SW 1271 (cell line): Measurements from ENCODE around the gene GPS2.
"Not testable (repeated sequence)": the region's sequence is repeated elsewhere in the genome, so short reads cannot be mapped to it uniquely, and the experiment has no call there.

Experiments
- DNase-seq, 2 experiments: peaks; one replicate each; lab custom pipeline; 2025; lab: John Stamatoyannopoulos, UW

The GPS2 gene

GRCh38 chr17:7336240-7337175 lies 21.3 kb upstream of the GPS2 start, which contains the start of gene ACAP1:
Gene ACAP1, plus strand, starts transcription at chr17:7336529. Its CDS starts 206 bp downstream, at chr17:7336735.
- DNase-seq = no peak

DNA sequence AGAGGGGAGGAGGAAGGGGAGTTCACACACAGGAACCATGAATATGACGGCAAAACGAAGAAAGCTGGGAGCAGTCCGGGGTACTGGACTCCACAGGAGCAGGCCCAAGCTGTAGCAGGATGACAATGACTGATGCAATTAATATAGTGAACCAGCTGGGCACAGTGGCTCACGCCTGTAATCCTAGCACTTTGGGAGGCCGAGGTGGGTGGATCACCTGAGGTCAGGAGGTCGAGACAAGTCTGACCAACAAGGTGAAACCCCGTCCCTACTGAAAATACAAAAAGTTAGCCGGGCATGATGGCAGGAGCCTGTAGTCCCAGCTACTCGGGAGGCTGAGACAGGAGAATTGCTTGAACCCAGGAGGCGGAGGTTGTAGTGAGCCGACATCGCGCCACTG lies 20.6 kb upstream of the GPS2 start:
- not testable (repeated sequence) for DNase-seq

- DNase-seq = no peak
Measured at GRCh38 chr17:7334938-7335538, 19.9 kb upstream of the GPS2 start.

DNA sequence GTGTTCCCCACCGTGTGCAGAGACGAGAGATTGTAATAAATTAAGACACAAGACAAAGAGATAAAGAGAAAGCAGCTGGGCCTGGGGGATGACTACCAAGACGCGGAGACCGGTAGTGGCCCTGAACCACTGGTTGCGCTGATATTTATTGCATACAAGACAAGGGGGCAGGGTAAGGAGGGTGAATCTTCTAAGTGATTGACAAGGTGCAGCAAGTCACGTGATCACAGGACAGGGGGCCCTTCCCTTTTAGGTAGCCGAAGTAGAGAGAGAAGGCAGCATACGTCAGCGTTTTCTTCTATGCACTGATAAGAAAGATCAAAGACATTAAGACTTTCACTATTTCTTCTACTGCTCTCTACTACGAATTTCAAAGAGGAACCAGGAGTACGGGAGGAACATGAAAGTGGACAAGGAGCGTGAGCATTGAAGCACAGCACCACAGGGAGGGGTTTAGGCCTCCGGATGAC lies 17.5 kb upstream of the GPS2 start:
- DNase-seq = not testable (repeated sequence)

- no peak for DNase-seq
Measured at GRCh38 chr17:7332111-7332510, 17.0 kb upstream of the GPS2 start.

GRCh38 chr17:7330638-7331015 lies 15.5 kb upstream of the GPS2 start:
- DNase-seq = no peak

DNA sequence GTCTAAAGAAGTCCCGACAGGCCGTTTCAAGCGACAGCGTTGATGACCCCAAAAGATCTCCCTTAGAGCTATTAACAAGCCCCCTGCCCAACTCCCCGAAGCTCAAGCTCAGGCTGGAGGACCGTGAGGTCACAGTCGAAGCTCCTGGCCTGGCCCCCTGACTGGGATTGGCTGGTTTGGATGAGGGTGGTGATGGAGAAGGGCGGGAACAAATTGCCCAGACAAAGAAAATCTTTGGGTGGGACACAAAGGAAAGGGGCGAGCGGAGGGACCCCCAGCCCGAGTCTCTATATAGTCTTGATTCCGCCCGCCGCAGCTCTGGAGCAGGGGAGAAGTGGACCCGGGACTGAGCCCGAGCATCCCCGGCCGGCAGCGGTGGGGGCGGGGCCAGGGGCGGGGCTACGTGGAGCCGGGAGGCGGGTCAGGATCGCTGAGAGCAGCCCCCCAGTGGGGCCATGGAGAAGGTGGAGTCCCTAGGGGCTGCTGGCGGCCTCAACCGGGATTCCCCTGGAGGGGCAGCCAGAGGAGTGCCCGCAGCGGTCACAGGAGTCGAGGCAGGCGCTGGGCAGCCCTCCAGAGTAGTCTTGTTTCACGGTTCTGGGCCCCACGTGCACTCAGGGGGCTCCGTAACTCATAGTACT lies 15.0 kb upstream of the GPS2 start:
- DNase-seq = peak; percentile 24 to 82

GRCh38 chr17:7329374-7329996 lies 14.3 kb upstream of the GPS2 start:
- peak; percentile 98 for DNase-seq

- no peak for DNase-seq
Measured at GRCh38 chr17:7328840-7329373, 13.7 kb upstream of the GPS2 start, which contains the start of gene NEURL4. Gene NEURL4, minus strand, starts transcription at chr17:7329335. Its CDS starts 23 bp downstream, at chr17:7329312.

GRCh38 chr17:7328009-7328408 lies 12.8 kb upstream of the GPS2 start:
- DNase-seq = no peak

- no peak for DNase-seq
Measured at GRCh38 chr17:7327501-7327900, 12.3 kb upstream of the GPS2 start.

GRCh38 chr17:7327056-7327455 lies 11.9 kb upstream of the GPS2 start:
- DNase-seq = no peak

DNA sequence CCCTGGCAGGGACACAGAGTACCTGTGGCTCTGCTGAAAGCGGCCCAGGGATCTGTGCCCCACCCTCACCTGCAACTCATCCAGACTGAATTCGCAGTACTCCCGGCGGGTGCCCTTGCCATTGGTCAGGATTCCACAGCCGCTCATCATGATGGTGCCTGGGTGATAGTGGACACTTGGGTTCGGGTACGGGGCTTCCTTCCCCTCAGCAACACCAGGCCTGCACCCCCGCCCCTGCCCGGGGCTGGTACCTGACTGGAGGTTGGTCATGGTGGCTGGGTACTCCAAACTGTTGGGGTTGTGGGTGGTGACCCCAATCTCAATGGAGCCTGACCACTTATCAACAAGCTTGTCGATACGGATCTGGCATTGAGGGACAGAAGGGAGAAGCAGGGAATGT lies 11.0 kb upstream of the GPS2 start:
- DNase-seq = no peak

DNA sequence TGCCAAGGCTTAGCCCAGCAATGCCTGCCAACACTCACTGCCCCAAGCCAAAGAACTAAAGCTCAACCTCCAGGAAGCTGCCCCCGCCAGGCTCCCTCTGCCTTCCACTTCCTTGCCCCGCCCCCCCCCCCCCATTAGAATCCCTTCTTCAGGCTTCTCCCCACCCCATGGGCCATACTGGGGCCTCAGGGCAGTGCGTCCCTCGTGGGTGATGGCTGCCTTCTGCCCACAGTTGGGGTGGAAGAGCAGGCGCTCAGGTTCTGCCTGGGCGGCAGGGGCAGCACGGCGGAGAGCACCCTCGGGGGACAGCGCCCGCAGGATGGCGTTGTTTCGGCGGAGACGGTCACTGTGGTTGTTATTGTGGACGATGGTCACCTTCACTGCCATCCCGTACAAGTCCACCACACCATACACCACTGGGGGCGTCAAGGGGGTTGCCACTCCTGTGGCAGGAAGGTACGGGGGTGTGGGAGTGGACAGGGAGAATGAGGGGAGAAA lies 9.9 kb upstream of the GPS2 start:
- no peak for DNase-seq

- DNase-seq = no peak
Measured at GRCh38 chr17:7324438-7324779, 9.2 kb upstream of the GPS2 start.

- no peak for DNase-seq
Measured at GRCh38 chr17:7323731-7324437, 8.7 kb upstream of the GPS2 start.

DNA sequence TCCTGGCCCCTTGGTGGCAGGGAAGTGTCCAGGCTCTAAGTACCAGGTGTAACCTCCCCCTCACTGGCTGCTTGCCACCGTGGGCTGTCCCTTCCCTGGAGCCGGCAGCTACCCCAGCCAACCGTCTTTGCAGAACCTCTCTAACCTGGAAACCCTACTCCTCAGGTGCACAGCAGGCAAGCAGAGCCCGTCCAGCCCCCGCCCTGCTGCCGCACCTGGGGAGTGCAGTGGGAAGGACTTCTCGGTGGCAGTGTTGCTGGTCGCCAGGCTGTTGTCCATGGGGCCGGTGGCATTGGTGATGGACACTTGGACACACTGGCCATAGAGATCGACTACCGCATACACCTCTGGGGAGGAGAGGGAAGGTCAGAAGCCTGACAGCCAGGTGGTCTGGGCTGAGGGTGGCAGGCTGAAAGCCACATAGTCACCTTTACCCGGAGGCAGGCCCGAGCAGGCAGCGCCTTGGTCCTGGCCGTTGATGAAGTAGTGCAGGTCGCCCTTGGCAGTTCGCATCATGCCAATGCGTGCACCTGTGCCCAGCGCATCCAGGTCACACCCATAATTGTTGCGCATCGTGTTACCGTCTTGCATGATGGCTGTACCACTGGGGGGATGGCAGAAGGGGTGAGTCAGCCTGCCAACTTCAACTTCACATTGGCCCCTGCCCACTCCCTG lies 7.5 kb upstream of the GPS2 start:
- DNase-seq = no peak

DNA sequence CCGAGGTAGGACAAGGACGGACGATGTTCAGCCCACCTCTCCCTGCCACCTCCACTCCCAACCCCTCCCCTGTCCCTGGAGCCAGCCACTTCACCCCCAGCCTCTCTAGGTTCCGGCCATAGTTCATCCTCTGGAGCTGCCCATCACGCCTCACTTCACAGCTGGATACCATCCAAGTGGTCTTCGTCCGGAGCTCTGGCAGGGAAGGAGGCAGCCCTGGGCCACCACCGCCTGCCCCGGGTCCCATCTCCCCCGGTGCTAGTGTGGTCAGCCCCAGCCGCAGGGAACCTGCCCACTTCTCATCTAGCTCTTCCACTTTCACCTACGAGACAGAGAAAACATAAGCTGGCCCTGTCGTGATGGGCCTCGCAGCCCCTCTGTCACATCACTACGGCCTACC lies 6.3 kb upstream of the GPS2 start:
- no peak for DNase-seq

GRCh38 chr17:7318121-7318860 lies 3.1 kb upstream of the GPS2 start:
- no peak for DNase-seq
